A549 (cell line): Measurements from ENCODE around the gene DEGS1. TPM values are rescaled to one million over a fixed set of nuclear protein-coding genes. Genes with fewer than 3 reads are reported as not detected.

Experiments used
- ATAC-seq, 2 experiments: fragments of 200-7000 bp in 1 of 2; fragments of >200 bp in 1 of 2; cut with Nextera tagmentation in 1 of 2; cut with Tn5 transposase in 1 of 2; 3 replicates each; pipeline versions ENCODE4 v1.8.0 to v1.9.1; 2018 to 2020; ENCODE audit warnings: mild to moderate bottlenecking in 1 of 2, moderate library complexity in 1 of 2
- CTCF ChIA-PET: fragments of 300-600 bp; sonication (Branson Sonifier 250); formaldehyde crosslinking; extraction: SDS; loops from one replicate; lab custom pipeline; 2021; ENCODE audit warnings: antibody characterized with exemption, inconsistent platforms; lab: Yijun Ruan, JAX
- POLR2A ChIA-PET: fragments of 350-600 bp; formaldehyde crosslinking; extraction: SDS; loops from one replicate; lab custom pipeline; 2021; ENCODE audit warnings: antibody characterized with exemption, inconsistent platforms; lab: Yijun Ruan, JAX
- DNase-seq, 2 experiments: peaks; one replicate each; pipeline versions ENCODE4 v3.0.0 to v3.0.0-alpha.2; 2011 to 2016; ENCODE audit warnings: low read depth in 1 of 2, low spot score in 1 of 2
- FAIRE-seq: peaks from 2 replicates; lab custom pipeline; 2011; peaks lifted over from hg19 to GRCh38; lab: Jason Lieb, UNC
- H3K27ac ChIP-seq, 2 experiments: fragments of >200 bp; sonication (Bioruptor Twin); formaldehyde crosslinking; 3 replicates each; pipeline ENCODE4 v1.5.1; 2016 to 2017
- H3K4me1 ChIP-seq: fragments of >200 bp; sonication (Bioruptor Twin); formaldehyde crosslinking; 3 replicates; pipeline ENCODE4 v1.6.1; 2016
- H3K4me2 ChIP-seq: fragments of >200 bp; sonication (Bioruptor Twin); formaldehyde crosslinking; 3 replicates; pipeline ENCODE4 v1.6.1; 2016
- H3K4me3 ChIP-seq: fragments of >200 bp; sonication (Bioruptor Twin); formaldehyde crosslinking; 3 replicates; pipeline ENCODE4 v1.5.1; 2016
- H3K9me3 ChIP-seq: fragments of >200 bp; sonication (Bioruptor Twin); formaldehyde crosslinking; 3 replicates; pipeline ENCODE4 v1.6.1; 2016
- CBX8 ChIP-seq: fragments of 200-600 bp; sonication (generic); IDR thresholded peaks from 2 replicates; pipeline ENCODE4 v1.6.1; 2016
- CEBPB ChIP-seq, 2 experiments: fragments of >200 bp in 1 of 2; sonication (Bioruptor Twin) in 1 of 2; formaldehyde crosslinking in 1 of 2; IDR thresholded peaks; 2 replicates each; pipeline ENCODE4 v1.6.1; 2012 to 2016
- CHD4 ChIP-seq: fragments of 200-600 bp; sonication (generic); IDR thresholded peaks from 2 replicates; pipeline ENCODE4 v1.6.1; 2016; ENCODE audit warnings: antibody characterized with exemption, mild to moderate bottlenecking, borderline replicate concordance
- E2F6 ChIP-seq: IDR thresholded peaks from 2 replicates; pipeline ENCODE4 v1.6.1; 2012; ENCODE audit warnings: low read depth, borderline replicate concordance
- FOSL2 ChIP-seq, 2 experiments: fragments of 450-650 bp in 1 of 2; fragments of >200 bp in 1 of 2; sonication (Bioruptor Twin) in 1 of 2; formaldehyde crosslinking; IDR thresholded peaks; 2 replicates each; pipeline versions ENCODE4 v1.5.0 to v1.6.1; 2016 to 2020; ENCODE audit warnings: mild to moderate bottlenecking in 1 of 2, moderate library complexity in 1 of 2
- HEYL ChIP-seq: fragments of 250-450 bp; sonication (Bioruptor Pico); IDR thresholded peaks from 2 replicates; pipeline ENCODE4 v1.8.0; 2021; ENCODE audit warnings: mild to moderate bottlenecking, moderate library complexity
- MAFK ChIP-seq: fragments of 450-650 bp; IDR thresholded peaks from 2 replicates; pipeline ENCODE4 v1.6.1; 2014; ENCODE audit not compliant: partially characterized antibody
- MAX ChIP-seq: IDR thresholded peaks from 2 replicates; pipeline ENCODE4 v1.6.1; 2012
- MAZ ChIP-seq: fragments of 150-350 bp; IDR thresholded peaks from 2 replicates; pipeline ENCODE4 v1.6.1; 2014; ENCODE audit warnings: antibody characterized with exemption, low read depth, low read length, borderline replicate concordance
- NFE2L2 ChIP-seq: fragments of 150-350 bp; conservative IDR thresholded peaks from 2 replicates; pipeline ENCODE4 v1.6.1; 2014; ENCODE audit warnings: low read length
- NR3C1 ChIP-seq: fragments of >200 bp; sonication (Bioruptor Twin); formaldehyde crosslinking; IDR thresholded peaks from 3 replicates; pipeline ENCODE4 v1.6.1; 2017
- PBX3 ChIP-seq: IDR thresholded peaks from 2 replicates; pipeline ENCODE4 v1.6.1; 2012
- PHF8 ChIP-seq: fragments of 200-600 bp; sonication (generic); IDR thresholded peaks from 2 replicates; pipeline ENCODE4 v1.6.1; 2016; ENCODE audit warnings: low read depth, mild to moderate bottlenecking, antibody characterized with exemption, moderate library complexity, borderline replicate concordance
- POLR2AphosphoS2 ChIP-seq: conservative IDR thresholded peaks from 2 replicates; pipeline ENCODE4 v1.6.1; 2012; ENCODE audit warnings: low read length, improper control_type of control experiment, inconsistent platforms
- RCOR1 ChIP-seq: fragments of 150-350 bp; IDR thresholded peaks from 2 replicates; pipeline ENCODE4 v1.6.1; 2014; ENCODE audit warnings: antibody characterized with exemption, low read length, low read depth
- REST ChIP-seq: fragments of 200-600 bp; sonication (generic); IDR thresholded peaks from 2 replicates; pipeline ENCODE4 v1.6.1; 2016; ENCODE audit warnings: antibody characterized with exemption, mild to moderate bottlenecking, moderate library complexity
- SREBF2 ChIP-seq: fragments of 450-650 bp; IDR thresholded peaks from 2 replicates; pipeline ENCODE4 v1.6.1; 2014; ENCODE audit warnings: mild to moderate bottlenecking, moderate library complexity
- USF2 ChIP-seq: fragments of 450-650 bp; IDR thresholded peaks from 2 replicates; pipeline ENCODE4 v1.6.1; 2014; ENCODE audit warnings: antibody characterized with exemption
- ZSCAN20 ChIP-seq: fragments of 250-450 bp; sonication (Bioruptor Pico); IDR thresholded peaks from 2 replicates; pipeline ENCODE4 v1.8.0; 2022; ENCODE audit warnings: mild to moderate bottlenecking, moderate library complexity
- WGBS: methylation state at CpG from one replicate; pipeline ENCODE4 v1.1.6; 2017; ENCODE audit errors: missing lambda C conversion rate; 5-methylcytosine and 5-hydroxymethylcytosine counted together
- polyA plus RNA-seq, 4 experiments: library from polyadenylated mRNA; depleted of rRNA in 3 of 4; stranded (reverse); fragments of >200 nt; fragmentation: RNase III in 1 of 4; extraction: RNeasy Plus Mini Kit Qiagen cat#74134 plus additional on column Dnase treatment in 1 of 4; gene quantifications; 2 replicates in 3 of 4; 3 replicates in 1 of 4; pipeline ENCODE4 v1.2.3, GENCODE V29; 2011 to 2017

Gene DEGS1
- polyA plus RNA-seq, 2 of the 4 experiments (the other 2 are of a cell fraction), result 109 to 112 TPM

- no peak overlapping the region for H3K4me3 ChIP-seq
These were observed 25.7 kb upstream of the DEGS1 start for GRCh38 chr1:224157316-224157715.

GRCh38 chr1:224159541-224159940 is 23.5 kb upstream of the DEGS1 start:
- FAIRE-seq (no peak), DNase-seq (no peak), ATAC-seq (no peak)
- Histone ChIP-seq H3K9me3 (no peaks in the 10 kb centered on the region), H3K4me2 (no peak overlapping the region), H3K27ac (no peak overlapping the region), H3K4me1 (no peaks in the 10 kb centered on the region), H3K4me3 (no peak overlapping the region)
- ChIA-PET POLR2A (no interaction called here), CTCF (interaction anchor here (0.8 to 1.1 kb wide), 2 partner anchors 92 to 113 kb away, joined by 3 read pairs; no protein-coding TSS in a partner anchor)
- TF ChIP-seq CBX8 (no peak), NR3C1 (no peak), HEYL (CRISPR knock-in tag) (no peak), FOSL2 (IDR thresholded peaks at IDR 0.05) (no peak), FOSL2 (CRISPR knock-in tag; IDR thresholded peaks at IDR 0.05) (no peak), MAX (no peak), PBX3 (no peak), MAFK (no peak), E2F6 (no peak), CHD4 (no peak), POLR2AphosphoS2 (no peak), SREBF2 (no peak), USF2 (no peak), NFE2L2 (no peak), REST (no peak), ZSCAN20 (CRISPR knock-in tag) (no peak), RCOR1 (no peak), PHF8 (no peak), CEBPB (IDR thresholded peaks at IDR 0.05) (no peak)
- WGBS, result 73% methylated on average over 6 of the region's 6 CpGs

More at GRCh38 chr1:224157316-224157715, 25.7 kb upstream of the DEGS1 start:
- Histone ChIP-seq H3K4me1 (no peaks in the 10 kb centered on the region), H3K27ac (no peak overlapping the region), H3K4me2 (no peak overlapping the region), H3K9me3 (no peaks in the 10 kb centered on the region)
- ChIA-PET POLR2A (no interaction called here), CTCF (interaction anchor here (0.7 to 0.9 kb wide), 2 partner anchors 14 to 1595 kb away, joined by 3 read pairs; no protein-coding TSS in a partner anchor)
- WGBS, result 94% methylated on average over 11 of the region's 11 CpGs
- TF ChIP-seq RCOR1, result no peak
- no peak for TF ChIP-seq MAZ
- peak; percentile 68 for TF ChIP-seq MAFK
- FAIRE-seq (no peak), DNase-seq (no peak), ATAC-seq (no peak)
